COR-L47 (cell line): ENCODE results near the gene MAPKBP1.
A peak's percentile ranks its signal among the peaks of the same experiment; 100 is the strongest.

Source experiments
- DNase-seq: peaks from one replicate; lab custom pipeline; 2025; lab: John Stamatoyannopoulos, UW

Gene MAPKBP1

GRCh38 chr15:41868321-41868720 lies 94.0 kb downstream of the MAPKBP1 start:
- no peak for DNase-seq

- DNase-seq: no peak
Observed at GRCh38 chr15:41869770-41870688, 95.7 kb downstream of the MAPKBP1 start.

GRCh38 chr15:41870689-41871081 lies 96.4 kb downstream of the MAPKBP1 start:
- DNase-seq: no peak

GRCh38 chr15:41871175-41871905 lies 97.1 kb downstream of the MAPKBP1 start:
- no peak for DNase-seq

GRCh38 chr15:41872166-41872747 lies 98.0 kb downstream of the MAPKBP1 start:
- DNase-seq: no peak

GRCh38 chr15:41873711-41874110 lies 99.4 kb downstream of the MAPKBP1 start:
- DNase-seq: peak; percentile 60

- DNase-seq: no peak
Observed at GRCh38 chr15:41874736-41875135, 100.5 kb downstream of the MAPKBP1 start.

GRCh38 chr15:41876007-41876406 lies 101.7 kb downstream of the MAPKBP1 start:
- DNase-seq: no peak

GRCh38 chr15:41876689-41877088 lies 102.4 kb downstream of the MAPKBP1 start:
- DNase-seq: peak; percentile 58
